TTC549 (cell line): Measurements from ENCODE around the gene SMAD1.
"Not testable (repeated sequence)": the region's sequence is repeated elsewhere in the genome, so short reads cannot be mapped to it uniquely, and the experiment has no call there.

Source experiments
- FAIRE-seq: peaks from 2 replicates; lab custom pipeline; 2012; peaks lifted over from hg19 to GRCh38; lab: Jason Lieb, UNC

Gene SMAD1

GRCh38 chr4:145564540-145564939 lies 82.9 kb downstream of the SMAD1 start:
- no peak for FAIRE-seq

GRCh38 chr4:145565328-145565727 lies 83.7 kb downstream of the SMAD1 start:
- no peak for FAIRE-seq

- no peak for FAIRE-seq
These were observed 84.5 kb downstream of the SMAD1 start for GRCh38 chr4:145566086-145566708.

GRCh38 chr4:145566768-145567167 lies 85.1 kb downstream of the SMAD1 start:
- no peak for FAIRE-seq

- FAIRE-seq, result no peak
These were observed 85.9 kb downstream of the SMAD1 start for GRCh38 chr4:145567516-145567915.

- not testable (repeated sequence) for FAIRE-seq
These were observed 92.9 kb downstream of the SMAD1 start for GRCh38 chr4:145574546-145574945.

- no peak for FAIRE-seq
These were observed 99.3 kb downstream of the SMAD1 start for GRCh38 chr4:145580906-145581305.

GRCh38 chr4:145583191-145584055 lies 101.8 kb downstream of the SMAD1 start:
- FAIRE-seq, result no peak

GRCh38 chr4:145587088-145587754 lies 105.6 kb downstream of the SMAD1 start:
- FAIRE-seq, result no peak

GRCh38 chr4:145589381-145589780 lies 107.7 kb downstream of the SMAD1 start:
- not testable (repeated sequence) for FAIRE-seq

- FAIRE-seq, result no peak
These were observed 108.5 kb downstream of the SMAD1 start for GRCh38 chr4:145589916-145590702.

GRCh38 chr4:145602129-145602760 lies 120.6 kb downstream of the SMAD1 start:
- no peak for FAIRE-seq

- FAIRE-seq, result no peak
These were observed 124.3 kb downstream of the SMAD1 start for GRCh38 chr4:145605941-145606340.
